ENCODE data around the gene PGAP3.

PGAP3 gene

DNA sequence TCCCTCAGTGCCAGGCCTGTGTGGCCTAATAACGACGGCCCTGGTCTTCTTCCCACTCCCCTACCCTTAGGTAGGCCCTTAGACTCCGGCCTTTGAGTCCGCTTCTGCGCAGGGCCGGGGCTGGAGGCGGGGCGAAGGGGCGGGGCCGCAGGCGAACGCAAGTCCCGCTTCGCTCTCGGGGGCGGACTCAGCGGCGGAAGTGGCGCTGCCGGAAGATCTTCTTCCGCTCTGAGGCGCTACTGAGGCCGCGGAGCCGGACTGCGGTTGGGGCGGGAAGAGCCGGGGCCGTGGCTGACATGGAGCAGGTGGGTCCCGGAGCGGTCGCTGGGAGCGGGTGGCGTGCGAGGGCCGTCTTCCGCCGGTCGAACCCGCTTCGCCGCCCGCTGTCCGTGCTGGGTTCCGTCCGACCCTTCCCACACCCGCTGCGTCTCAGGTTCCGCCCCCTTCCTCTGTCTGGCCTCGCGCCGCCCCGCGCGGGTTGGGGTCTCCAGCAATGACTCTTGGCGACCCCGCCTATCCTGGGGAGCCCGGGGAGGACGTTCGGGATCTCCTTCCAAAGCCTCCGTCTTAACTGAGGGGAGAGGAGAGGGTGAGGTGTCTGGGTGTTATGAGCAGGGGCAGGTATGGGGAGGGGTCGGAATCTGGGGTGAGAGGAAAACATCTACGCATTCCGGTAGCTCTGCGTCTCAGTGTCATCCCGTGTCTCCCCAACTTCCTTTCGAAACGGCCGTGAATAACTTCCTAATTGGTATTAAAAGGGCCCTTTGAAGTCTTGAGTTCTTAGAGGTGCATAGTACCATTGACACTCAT lies 50.7 kb downstream of the PGAP3 start, which contains the start of gene STARD3:
Gene STARD3, plus strand, starts transcription at position 218 of the 810 bp plus-strand sequence. CDS start 16,388 bp downstream, outside the sequence.
- DNase-seq (ENCODE audit: low spot score), result peak; percentile 89

- no peak for DNase-seq (ENCODE audit: low spot score)
These were observed 51.3 kb downstream of the PGAP3 start for GRCh38 chr17:39636587-39636926.

- no peak for DNase-seq (ENCODE audit: low spot score)
These were observed 52.2 kb downstream of the PGAP3 start for GRCh38 chr17:39635614-39636176.

DNA sequence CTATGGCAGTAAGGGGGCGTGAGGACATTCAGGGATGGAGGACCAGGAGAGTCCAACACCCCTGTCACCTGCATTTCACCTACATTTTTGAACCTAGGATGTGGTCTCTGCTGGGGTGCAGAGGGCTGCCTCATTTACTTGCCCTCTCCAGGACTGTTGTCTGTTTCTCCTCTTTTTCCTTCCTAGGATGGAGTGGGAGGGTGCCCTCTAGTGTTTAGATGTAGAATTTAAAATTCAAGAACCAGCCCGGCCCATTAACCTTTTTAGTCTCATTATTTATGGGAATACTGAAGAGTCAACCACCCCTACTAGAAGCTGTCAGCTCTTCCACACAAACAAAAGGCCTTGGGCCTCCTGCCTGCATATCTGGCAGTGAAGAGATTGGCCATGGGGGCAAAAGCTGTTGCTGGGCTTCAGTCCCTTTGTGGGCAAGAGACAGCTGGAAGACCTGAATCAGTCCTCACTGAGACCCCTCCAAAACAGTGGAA lies 53.4 kb downstream of the PGAP3 start:
- DNase-seq (ENCODE audit: low spot score), result peak; percentile 58

DNA sequence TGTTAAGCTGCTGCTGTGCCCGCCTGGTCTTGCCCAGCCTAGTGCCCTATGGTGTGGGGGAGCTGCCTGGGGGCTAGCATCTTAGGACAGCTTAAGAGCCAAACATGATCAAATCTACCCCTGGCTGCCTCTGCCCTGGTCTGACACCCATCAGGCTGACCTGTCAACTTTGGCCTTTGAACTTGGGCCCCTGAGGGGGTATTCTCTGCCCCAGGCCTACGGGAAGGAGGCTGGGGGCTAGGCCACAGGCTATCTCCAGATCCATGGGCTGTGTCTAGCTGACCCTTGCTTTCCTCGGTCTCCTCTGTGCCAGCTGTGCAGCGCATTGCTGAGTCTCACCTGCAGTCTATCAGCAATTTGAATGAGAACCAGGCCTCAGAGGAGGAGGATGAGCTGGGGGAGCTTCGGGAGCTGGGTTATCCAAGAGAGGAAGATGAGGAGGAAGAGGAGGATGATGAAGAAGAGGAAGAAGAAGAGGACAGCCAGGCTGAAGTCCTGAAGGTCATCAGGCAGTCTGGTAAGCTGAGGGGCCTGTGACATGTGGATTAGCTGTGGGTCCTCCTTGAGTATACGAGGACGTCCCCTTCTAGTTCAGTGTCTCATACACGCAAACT lies 54.2 kb downstream of the PGAP3 start:
- DNase-seq (ENCODE audit: low spot score), result no peak

- DNase-seq (ENCODE audit: low spot score), result no peak
These were observed 55.5 kb downstream of the PGAP3 start for GRCh38 chr17:39632153-39632941.

DNA sequence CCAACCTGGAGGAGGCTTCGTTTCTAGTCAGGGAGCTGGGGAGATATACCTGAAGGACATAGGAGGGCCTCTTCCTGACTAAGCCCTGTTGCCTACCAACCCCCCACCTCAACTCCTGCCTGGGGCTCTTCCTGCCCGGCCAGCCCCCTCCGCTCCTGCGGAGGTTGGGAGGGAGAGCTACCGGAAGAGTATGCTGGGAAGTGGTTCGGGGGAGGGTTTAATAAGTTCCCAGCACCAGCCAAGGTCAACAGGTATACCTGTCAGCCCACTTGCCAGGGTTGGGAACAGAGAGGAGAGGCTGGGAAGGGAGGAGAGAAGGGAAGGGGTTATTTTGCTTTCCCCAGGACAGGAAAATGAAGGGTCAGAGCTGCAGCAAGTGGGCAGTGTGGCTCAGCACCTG lies 56.5 kb downstream of the PGAP3 start:
- no peak for DNase-seq (ENCODE audit: low spot score)

DNA sequence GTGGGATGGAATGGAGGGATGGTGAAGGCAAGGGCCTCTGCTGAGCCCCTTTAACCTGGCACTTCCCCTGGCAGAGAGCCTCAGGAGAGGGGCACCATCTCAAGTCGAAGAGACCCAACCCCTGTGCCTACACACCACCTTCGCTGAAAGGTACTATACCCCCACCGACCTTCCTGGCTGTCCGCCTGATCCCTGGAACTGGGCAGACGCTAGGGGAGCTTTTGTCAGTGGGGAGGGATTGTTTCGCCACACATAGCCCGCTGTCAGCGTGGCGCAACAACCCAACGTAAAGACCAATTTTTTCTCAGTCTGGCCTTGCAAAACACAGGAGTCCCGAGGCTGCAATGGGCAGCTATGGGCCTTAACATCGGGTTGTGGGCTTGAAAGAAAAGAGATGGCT lies 58.0 kb downstream of the PGAP3 start:
- no peak for DNase-seq (ENCODE audit: low spot score)

- no peak for DNase-seq (ENCODE audit: low spot score)
These were observed 58.4 kb downstream of the PGAP3 start for GRCh38 chr17:39629494-39629880.

DNA sequence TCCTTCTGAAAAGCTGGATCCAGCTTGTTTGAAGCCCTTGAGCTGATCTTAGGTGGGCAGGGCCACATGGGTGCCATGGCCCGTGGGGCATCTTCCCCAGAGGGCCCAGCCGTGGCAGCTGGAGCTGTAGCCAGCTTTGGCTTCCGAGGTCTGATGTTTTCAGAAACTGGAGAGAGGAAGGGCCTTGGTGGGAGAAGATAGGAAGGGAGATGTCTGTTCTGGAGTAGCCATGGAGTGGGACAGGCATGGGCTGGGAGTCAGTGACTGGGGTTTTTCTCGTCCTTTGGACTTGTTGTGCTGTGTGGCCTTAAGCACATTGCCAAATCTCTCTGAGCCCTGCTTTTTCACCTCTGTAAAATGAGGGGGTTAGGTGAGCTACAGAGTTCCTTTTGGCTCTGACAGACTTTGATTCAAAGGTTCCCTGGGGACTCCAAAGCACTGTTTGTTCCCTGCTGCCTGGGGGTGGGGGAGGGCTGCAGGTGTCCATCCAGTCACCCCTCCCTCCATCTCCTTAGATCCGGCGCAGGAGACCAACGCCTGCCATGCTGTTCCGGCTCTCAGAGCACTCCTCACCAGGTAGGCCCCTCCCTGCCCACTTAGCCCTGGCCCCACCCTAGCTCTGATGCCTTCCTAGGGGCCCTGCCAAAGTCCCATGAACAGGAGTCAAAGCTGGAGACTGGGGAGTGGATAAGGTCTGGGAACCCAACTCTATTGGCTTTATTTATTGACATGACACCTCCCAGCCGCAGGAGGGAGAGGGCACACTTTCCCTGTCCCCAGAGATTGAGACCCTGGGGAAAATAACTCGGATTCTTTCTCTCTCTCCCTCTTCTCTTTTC lies 59.0 kb downstream of the PGAP3 start:
- no peak for DNase-seq (ENCODE audit: low spot score)

GRCh38 chr17:39627712-39628516 lies 59.9 kb downstream of the PGAP3 start:
- DNase-seq (ENCODE audit: low spot score), result no peak

DNA sequence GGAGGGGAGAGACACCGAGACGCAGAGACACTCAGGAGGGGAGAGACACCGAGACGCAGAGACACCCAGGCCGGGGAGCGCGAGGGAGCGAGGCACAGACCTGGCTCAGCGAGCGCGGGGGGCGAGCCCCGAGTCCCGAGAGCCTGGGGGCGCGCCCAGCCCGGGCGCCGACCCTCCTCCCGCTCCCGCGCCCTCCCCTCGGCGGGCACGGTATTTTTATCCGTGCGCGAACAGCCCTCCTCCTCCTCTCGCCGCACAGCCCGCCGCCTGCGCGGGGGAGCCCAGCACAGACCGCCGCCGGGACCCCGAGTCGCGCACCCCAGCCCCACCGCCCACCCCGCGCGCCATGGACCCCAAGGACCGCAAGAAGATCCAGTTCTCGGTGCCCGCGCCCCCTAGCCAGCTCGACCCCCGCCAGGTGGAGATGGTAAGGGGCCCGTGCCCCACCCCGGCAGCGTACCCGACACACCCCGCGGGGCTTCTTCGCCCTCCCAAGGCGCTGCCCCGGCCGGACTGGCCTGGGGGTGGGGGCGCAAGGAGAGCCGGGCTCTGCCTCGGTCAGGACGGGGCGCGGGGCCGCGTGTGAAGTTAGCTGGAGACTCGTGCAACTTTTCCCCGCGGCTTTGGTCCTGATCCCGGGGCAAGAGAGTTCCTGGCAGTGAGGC lies 60.7 kb downstream of the PGAP3 start:
- no peak for DNase-seq (ENCODE audit: low spot score)

GRCh38 chr17:39626171-39627046 lies 61.4 kb downstream of the PGAP3 start, which contains the start of gene PPP1R1B:
Gene PPP1R1B (plus strand): TSS chr17:39626952. CDS start chr17:39627393, 441 bp downstream.
- DNase-seq (ENCODE audit: low spot score), result no peak

GRCh38 chr17:39625198-39625785 lies 62.6 kb downstream of the PGAP3 start:
- DNase-seq (ENCODE audit: low spot score), result no peak

DNA sequence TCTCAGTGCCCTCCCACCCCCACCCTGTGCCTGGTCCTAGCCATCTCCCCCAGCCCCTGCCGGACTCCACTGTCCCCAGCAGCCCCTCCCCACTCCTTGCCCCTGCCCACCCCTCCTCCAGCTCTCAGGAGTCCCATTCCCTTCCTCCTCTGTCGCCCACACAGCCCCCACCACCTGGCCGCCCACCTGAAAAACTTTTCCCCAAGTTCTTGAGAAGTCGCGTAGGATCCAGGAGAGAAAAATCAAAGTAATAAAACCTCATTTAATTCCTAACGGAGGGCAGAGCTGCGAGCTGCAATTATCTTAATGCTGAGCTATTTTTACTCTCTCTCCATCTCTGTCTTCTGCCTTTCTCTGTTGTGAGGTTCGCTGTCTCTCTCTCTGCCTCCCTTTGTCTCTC lies 63.5 kb downstream of the PGAP3 start:
- no peak for DNase-seq (ENCODE audit: low spot score)

GRCh38 chr17:39623356-39623950 lies 64.4 kb downstream of the PGAP3 start:
- peak; percentile 88 for DNase-seq (ENCODE audit: low spot score)

DNA sequence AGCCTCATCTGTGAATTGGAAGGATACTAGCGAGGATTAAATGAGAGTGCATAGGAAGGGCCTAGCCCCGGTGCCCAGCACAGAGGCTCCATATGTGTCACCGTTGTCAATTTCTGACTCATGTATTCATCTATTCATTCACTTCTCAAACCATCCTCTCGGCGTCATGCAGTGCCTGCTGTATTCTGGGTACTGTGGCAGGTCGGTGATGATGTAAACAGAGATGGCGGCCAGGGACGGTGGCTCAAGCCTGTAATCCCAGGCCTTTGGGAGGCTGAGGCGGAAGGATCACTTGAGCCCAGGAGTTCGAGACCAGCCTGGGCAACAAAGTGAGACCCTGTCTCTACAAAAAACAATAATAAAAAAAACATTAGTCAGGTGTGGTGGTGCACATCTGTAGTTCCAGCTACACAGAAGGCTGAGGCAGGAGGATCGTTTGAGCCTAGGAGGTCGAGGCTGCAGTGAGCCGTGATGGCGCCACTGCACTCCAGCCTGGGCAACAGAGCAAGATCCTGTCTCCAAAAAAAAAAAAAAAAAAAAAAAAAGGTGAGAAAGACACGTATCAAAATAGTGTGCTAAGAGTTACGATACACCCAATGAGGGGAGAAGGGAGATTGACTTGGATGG lies 65.4 kb downstream of the PGAP3 start:
- DNase-seq (ENCODE audit: low spot score), result peak; percentile 67
